NCI-H146 treated with DMSO at 0.1 percent for 48 hours (cell line): Measurements from ENCODE around the gene UBE2L3.
"Not testable (repeated sequence)": the region's sequence is repeated elsewhere in the genome, so short reads cannot be mapped to it uniquely, and the experiment has no call there.

Source experiments
- DNase-seq: peaks from one replicate; lab custom pipeline; 2025; ENCODE audit not compliant: unreplicated experiment; lab: John Stamatoyannopoulos, UW

The UBE2L3 gene

DNA sequence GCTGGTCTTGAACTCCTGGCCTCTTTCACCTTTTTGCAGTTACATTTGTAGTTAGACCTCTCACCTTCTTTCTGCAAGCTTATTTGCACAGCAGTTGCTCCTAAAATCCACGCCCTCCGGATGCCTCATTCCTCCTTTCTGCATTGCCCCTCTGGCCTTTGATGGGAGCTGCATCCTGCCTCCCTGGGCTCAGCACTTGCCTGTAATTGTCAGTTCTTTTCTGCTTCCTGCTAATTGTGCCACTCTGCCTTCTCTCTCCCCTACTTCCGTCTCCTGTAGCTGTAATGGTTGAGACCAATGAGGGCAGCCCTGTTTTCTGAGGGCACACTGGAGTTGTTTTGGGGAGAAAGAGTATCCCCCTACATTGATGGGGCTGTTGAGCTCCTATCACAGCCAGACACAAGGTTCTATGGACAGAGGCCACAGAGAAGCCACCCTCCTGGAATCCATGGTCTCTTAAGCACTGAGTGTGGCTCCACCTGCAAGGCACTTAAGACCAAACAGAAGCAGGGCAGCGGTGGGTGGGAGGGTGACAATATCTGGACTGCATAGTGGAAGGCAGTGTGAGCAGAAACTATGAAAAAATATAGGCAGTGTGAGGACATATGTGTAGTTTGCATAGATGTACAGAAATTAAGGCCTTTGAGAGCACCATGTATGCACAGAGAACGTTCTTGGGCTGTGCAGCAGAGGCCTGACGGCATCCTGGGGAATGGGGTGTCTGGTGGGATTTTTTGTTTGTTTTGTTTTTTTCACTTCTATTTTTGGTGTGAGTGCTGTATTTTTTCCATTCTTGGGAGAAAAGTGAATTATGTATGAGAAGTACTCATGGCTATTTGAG, 31.8 kb downstream of the UBE2L3 start:
- no peak for DNase-seq

DNA sequence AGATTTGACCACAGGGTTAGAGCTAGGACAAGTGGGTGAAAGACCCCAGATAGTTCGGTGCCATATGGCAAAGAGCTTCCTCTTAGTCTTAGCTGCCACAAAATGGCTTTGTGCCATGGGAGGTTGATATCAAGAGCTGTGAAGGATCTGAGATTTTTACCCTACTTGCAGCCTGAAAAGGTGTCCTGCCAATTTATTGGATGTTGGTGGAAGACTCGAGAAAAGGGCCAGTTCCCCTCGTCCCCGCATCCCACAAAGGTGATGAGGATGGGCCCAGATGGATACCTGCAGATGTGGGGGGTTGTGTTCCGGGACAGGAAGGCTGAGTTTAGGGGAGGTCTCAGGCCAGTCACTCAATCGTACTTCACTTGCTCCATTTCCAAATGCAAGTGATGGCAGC, 35.1 kb downstream of the UBE2L3 start:
- DNase-seq, result no peak

DNA sequence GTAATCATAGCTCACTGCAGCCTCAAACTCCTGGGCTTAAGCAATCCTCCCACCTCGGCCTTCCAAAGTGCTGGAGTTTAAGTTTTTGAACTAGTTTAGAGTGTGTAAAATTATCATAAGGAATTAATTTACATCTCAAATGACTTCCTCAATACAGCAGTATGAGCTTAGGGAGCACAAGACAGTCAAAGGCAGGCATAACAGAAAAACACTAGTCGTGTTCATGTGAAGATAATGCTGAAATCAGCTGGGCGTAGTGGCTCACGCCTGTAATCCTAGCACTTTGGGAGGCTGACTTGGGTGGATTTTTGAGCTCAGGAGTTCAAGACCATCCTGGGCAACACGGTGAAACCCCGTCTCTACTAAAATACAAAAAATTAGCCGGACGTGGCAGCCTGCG, 36.5 kb downstream of the UBE2L3 start:
- no peak for DNase-seq

DNA sequence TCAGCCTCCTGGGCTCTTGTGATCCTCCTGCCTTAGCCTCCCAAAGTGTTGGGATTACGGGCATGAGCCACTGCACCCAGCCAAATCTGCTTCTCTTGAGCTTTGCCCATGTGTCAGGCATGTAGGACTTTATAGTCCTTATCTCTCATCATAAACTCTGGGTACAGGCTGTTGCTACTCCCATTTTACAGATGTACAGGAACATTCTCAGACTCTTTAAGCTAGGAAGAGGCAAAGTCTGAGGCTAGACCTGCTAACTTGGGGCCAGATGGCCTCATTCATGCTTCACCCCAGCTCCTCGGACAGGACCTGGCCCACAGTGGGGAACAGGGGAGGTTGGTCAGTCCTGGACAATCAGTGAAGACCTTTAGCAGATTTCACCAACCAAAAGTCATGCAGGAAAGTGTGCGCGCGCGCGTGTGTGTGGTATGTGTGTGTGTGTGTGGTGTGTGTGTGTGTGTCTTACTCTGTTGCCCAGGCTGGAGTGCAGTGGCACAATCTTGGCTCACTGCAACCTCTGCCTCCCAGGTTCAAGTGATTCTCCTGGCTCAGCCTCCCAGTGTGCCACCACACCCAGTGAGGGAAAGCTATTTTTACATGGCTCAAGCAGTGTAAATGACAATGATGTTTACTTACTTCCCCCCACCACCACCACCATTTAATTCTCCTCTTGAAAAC, 38.5 kb downstream of the UBE2L3 start:
- DNase-seq, result no peak

DNA sequence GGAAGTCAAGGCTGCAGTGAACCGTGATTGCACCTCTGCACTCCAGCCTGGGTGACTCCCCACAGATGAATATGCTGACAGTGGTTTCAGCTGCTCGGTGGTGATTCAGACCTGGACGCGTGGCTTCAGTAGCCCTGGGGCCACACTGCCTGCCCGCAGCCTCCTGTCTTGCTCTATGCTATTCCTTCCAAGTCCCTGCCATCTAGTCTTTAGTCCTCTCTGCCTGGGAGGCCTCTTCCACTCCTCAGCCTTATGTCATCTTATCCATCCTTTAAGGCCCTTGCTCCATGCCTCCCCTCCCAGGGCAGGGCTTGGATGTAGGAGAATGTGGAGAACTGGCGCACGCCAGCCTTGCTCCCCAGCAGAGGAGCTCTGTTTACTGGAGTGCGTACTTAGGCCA, 39.3 kb downstream of the UBE2L3 start:
- no peak for DNase-seq

DNA sequence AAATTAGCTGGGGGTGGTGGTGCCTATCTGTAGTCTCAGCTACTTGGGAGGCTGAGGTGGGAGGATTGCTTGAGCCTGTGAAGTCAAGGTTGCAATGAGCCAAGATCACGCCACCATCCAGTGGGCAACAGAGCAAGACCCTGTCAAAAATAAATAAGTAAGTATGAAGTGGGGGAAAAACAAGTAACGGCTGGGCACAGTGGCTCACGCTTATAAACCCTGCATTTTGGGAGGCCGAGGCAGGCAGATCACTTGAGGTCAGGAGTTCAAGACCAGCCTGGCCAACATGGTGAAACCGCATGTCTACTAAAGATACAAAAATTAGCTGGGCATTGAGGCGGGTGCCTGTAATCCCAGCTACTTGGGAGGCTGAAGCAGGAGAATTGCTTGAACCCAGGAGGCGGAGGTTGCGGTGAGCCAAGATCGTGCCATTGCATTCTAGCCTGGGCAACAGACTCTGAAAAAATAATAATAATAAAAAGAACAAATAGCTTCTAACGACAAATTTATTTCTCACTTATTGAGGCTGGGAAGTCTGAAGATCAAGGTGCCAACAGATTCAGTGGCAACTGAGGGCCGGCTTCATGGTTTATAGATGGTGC, 42.1 kb downstream of the UBE2L3 start:
- not testable (repeated sequence) for DNase-seq

DNA sequence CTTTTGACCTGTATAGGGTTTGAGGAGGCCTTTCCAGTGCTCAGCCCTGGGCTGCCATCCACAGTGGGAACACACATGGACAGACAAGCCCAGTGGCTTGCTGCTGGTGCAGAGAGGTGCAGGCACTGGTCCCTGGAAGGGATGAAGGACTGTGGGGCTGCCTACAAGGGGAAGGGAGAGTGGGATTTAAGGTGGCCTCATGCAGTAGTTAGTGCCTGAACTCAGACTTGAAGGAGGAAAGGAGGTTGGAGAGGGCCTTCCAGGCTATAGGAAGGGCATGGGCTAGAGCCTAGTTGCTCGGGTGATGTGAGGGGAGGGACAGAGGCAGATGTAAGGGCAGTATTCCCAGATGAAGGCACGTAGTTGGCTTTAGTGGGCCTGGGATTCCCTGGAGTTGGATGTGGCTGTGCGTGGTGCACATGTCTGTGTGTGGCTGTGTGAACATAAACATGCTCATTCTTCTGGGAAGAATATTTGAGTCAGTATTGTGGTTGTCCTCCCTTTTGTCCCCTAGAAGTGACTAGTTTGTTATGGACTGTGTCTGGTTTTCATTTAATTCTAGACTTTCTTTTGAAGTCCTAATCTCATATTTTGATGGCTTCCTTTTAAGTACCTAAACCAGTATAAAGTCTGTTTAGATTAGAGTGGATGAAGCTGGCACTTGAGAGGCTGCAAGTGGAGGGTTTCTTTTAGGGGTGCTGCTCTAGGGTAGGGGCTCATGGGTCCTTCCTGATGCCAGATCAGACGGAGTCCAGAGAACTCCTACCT, 43.9 kb downstream of the UBE2L3 start:
- DNase-seq, result no peak

DNA sequence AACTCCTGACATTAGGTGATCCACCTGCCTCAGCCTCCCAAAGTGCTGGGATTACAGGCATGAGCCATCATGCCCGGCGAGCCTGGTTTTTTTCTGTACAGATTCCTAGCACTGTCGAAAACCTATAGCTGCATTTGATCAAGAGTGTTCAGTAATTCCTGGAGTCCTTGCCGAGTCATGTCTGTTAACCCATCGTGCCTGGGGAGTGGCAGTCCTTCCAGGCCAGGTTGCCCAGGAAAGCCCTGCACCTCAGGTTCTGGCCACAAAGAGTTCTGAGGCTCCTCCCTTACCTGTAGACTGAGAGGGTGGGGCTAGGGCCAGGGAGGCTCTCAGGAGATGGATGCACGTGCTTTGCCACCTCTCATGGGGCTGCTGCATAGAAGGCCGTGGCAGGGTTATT, 45.3 kb downstream of the UBE2L3 start:
- no peak for DNase-seq

DNA sequence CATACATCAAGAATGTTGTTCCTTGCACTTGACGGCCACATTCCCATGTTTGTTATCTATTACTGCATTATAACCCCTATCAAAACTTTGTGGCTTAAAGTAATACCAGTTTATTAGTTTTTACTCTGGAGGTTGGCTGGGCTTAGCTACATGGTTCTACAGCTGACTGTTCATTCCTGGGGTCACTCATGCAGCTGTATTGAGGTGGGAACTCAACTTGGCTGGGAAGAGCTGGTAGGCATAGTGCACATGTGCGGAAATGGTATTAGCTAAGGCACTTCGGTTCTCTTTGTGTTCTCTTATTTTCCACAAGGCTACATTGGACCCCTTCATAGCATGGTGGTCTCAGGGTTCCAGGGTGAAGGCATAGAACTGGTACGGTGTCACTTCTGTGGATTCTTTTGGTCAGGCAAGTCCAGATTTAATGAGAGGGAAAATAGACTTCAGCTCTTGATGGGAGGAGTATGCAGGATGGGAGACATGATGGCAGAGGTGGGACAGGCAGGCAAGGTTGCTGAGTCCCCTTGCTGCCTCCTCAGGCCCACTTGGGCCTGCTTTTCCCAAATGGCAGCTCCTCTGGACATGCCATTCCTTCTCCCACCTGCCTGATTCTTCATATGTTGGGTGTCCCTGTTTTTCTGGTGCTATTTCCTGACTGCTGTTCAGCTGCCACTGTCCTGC, 46.2 kb downstream of the UBE2L3 start:
- DNase-seq, result no peak

DNA sequence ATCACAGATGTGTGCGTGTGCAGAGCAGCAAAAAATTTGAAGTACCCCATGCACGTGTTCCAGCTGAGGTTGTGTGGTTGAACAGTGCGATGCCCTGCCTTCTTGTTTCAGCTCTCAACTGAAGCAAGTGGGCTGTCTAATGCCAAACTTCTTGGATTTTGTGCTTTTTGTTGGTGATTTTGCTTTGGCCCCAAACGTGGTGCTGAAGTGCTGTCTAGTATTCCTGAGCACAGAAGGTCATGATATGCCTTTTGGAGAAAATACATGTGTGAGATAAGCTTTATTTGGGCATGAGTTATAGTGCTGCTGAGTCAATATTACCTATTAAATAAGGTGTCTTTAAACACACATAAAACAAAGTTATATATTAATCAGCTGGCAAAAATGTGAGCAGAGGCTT, 48.2 kb downstream of the UBE2L3 start:
- DNase-seq, result no peak

DNA sequence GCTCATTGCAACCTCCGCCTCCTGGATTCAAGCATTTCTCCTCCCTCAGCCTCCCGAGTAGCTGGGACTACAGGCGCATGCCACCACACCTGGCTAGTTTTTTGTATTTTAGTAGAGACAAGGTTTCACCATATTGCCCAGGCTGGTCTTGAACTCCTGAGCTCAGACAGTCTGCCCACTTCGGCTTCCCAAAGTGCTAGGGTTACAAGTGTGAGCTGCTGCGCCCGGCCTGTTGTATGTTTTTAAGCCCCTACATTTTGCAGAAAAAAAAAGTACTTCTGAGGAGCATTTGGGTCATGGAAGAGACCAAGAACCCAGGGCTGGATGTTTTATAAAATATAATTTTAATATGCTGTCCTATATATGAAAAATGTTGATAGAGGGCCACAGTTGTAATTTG, 49.8 kb downstream of the UBE2L3 start:
- not testable (repeated sequence) for DNase-seq

DNA sequence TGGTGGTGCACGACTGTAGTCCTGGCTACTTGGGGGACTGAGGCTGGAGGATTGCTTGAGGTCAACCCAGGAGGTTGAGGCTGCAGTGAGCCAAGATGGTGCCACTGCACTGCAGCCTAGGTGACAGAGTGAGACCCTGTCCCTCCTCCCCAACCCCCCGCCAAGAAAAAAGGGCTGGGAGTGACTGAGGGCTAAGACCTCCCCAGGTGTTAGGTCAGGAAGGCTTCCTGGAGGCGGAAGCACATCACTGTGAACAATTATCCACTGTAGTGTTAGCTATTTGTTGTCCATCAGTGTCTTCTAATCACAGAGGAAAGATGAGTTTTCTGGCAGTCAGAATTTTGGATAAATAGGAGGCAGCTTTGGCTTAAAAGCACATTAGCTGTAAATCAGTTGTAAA, 53.5 kb downstream of the UBE2L3 start:
- no peak for DNase-seq

DNA sequence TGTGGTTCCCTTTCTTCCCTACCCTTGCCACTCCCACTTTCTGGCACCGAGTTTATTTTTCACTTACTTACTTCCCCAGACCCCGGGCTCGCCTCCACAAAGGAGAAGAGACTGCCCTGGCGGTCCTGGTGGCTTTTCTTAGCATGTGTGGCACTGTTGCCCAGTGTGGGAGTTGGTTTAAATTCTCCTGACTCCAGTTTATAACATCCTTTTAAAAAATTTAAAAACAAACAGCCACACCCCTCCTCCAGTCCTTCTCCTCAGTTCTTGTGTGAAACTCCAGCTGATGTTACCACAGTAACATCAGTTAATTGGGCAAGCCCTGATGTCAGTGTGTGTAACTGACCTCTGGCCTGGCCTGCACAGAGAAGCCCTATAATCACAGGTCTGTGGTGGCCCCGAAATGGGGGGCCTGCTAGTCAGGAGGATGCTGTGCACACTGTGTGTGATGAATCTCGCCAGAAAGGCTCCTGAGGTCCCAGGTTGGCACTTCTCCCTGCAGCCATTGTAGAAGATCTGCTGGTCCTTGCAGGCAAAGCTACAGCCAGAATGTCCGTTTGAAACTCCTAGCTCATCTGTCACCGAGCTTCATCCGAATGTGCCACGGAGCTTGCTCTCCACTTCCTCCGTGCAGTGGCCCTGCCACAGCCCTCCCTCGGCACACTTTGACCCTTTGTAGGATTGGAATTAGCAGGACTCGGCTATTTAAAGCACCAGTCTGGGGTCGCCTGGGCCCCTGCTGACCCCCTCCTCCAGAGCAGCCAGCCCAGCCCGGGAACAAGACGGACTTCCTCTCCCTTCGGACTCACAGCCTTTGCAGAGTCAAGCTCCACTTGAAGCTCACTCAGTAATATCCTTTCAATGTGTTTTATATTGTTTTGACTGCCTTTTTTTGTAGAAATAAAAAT, 54.8 kb downstream of the UBE2L3 start:
- no peak for DNase-seq

DNA sequence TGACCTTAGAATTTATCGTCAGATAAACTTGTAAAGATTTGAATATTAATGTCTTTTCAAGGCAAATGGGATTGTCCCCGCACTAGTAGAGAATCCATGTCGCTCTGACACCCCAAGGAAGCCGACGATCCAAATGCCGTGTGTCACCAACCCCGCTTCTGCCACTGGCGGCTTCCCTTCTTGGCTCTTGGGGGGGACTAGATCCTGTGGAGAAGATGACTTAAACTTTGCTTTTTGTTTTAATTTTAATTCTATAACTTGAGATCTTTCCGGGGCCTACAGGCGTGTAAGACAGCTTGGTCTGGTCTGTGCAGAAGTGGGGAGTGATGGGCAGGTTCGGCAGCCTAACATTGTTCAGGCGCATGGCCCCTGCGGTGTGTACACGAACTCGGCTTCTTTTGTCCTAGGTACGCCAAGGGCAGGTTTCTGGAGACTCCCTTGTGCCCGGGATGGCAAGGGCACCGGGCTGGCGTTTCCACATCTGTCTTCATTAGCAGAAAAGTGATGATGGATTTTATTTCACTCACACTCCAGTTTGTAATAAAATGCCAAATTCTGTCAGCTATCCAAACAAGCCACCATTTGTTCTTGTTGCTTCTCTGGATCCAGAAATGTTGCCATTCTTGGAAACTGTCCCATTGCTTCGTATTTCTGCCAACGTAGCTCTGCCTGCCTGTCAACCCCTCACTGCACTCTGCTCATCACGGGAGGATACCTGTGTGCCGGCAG, 55.6 kb downstream of the UBE2L3 start:
- DNase-seq, result no peak

DNA sequence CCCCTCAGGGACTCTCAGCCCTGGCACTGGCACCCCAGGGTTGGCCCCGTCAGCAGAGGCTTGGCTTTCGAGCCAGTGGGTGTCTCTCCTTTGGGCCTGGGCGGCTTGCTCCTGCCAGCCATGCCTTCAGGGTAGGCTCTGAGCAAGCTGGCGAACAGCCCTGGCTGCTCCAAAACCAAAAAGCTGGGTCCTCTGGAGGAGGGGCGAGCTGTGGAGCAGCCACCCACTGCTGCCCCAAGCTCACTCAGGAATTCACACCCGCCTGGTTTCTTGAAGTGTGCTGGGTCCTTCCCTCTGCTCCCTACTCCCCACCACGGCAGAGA, 56.1 kb downstream of the UBE2L3 start:
- DNase-seq, result no peak

DNA sequence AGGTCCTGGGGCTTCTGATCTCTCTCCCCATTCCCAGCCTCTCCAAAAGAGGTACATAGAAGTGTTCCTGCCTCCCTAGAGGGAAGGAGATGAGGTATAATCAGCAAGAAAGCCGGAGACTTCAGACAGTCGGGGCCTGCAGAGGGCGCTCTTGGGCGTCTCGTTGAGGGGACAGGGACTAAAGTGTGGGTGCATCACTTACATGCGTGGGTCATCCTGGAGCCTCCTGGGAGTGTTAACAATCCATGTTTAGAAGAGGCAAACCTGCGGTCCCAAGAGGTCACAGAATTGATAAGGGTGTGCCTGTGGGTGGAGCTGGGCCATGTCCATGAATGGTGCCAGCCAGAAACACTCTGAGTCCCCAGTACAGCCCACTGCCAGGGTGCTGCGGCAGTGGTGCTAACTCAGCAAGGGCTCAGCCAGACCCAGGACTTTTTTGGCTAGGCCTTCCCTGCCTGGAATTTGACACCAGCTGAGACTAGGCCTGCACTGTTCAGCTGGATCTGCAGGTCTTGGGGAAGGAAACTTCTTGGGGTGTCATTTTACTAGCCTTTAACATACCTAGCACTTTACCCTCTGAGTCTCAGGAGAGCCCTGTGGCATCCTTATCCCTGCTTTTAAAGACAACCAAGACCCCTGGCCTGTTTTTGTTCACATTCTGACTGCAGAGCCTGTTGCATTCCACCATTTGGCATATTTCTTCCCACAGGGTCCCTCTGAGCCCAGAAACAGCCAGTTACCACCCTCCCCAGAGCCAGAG, 56.8 kb downstream of the UBE2L3 start:
- DNase-seq, result no peak

DNA sequence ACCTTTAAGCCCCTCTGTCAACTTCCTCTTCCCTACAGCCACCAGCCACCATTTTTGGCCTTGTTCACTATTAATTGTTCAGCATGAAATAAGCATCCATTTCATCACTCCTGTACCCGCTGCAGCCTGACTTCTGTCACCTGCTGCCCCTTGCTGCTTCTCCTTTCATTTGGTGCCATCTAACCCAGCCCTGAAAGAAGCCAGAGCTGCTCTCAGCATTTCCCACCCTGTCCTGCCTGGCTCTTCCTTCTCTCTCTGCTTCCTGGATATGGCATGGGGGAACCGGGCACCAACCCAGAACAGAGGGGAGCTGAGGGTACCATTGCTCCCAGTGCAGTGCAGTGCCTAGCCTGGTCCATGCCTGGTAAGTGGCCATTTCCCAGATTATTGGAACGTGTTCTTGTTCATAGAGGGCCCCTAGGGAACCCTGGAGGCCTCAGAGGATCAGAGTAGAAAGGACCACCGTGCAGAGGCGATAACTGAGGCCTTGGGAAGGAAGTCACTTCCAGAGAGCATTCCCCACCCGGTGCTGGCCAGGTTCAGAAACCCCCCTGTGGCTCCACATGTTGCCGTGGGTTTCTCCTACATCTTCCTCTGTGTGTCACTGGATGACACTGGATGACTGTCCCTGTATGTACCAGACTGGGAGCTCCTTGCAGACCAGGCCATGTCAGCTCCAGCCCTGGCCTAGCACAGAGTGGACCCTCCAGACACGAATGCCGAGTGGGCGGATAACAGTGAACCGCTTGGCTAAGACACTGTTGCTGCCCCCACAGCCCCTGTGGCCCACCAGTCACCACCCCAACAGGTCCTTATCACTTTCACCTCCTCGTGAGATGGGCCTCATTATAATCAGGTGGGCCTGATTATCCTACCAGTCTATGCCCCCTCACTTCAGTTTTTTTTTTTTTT, 57.6 kb downstream of the UBE2L3 start:
- no peak for DNase-seq
